ENCODE measurements around the gene TP53TG5. TPM values are rescaled to one million over a fixed set of nuclear protein-coding genes. Genes with fewer than 3 reads are reported as not detected.
A peak's percentile ranks its signal among the peaks of the same experiment; 100 is the strongest.

TP53TG5 gene
- not detected for total RNA-seq

GRCh38 chr20:45378191-45378590 lies at the start of gene TP53TG5:
TSS of gene TP53TG5 (minus strand) at chr20:45378325. CDS start at chr20:45378236, 89 bp downstream.
- WGBS, 2 donors = 81 to 82% methylated on average over 1 of the region's 1 CpG
- H3K4me3 ChIP-seq (ENCODE audit: low read depth, poor library complexity, severe bottlenecking) = no peak within 1 kb of the TSS
- intact Hi-C loops (cut with DNase I; ENCODE audit: low total_unique reads) = no loop called here
- peak in 1 of 2 donors; percentile 29 for DNase-seq (ENCODE audit: low spot score in 2 of 2)
- TF ChIP-seq CTCF (IDR thresholded peaks at IDR 0.05) (no peak), POLR2A (IDR thresholded peaks at IDR 0.05) (no peak)

GRCh38 chr20:45427236-45428149 lies 49.4 kb upstream of the TP53TG5 start:
- intact Hi-C loops (cut with DNase I; ENCODE audit: low total_unique reads) = no loop called here
- no peak overlapping the region for H3K4me3 ChIP-seq (ENCODE audit: low read depth, poor library complexity, severe bottlenecking)
- no peak for DNase-seq (ENCODE audit: low spot score in 2 of 2)
- TF ChIP-seq POLR2A (IDR thresholded peaks at IDR 0.05) = no peak
- no peak for TF ChIP-seq CTCF (IDR thresholded peaks at IDR 0.05)
- 70 to 77% methylated on average over 14 of the region's 14 CpGs for WGBS, 2 donors

GRCh38 chr20:45426320-45427016 lies 48.3 kb upstream of the TP53TG5 start:
- intact Hi-C loops (cut with DNase I; ENCODE audit: low total_unique reads) = no loop called here
- TF ChIP-seq POLR2A (IDR thresholded peaks at IDR 0.05) (no peak), CTCF (IDR thresholded peaks at IDR 0.05) (no peak)
- DNase-seq (ENCODE audit: low spot score in 2 of 2) = no peak

GRCh38 chr20:45425561-45425960 lies 47.4 kb upstream of the TP53TG5 start:
- 95 to 97% methylated on average over 17 of the region's 17 CpGs for WGBS, 2 donors
- DNase-seq (ENCODE audit: low spot score in 2 of 2) = no peak
- no peak for TF ChIP-seq CTCF (IDR thresholded peaks at IDR 0.05)
- TF ChIP-seq POLR2A (IDR thresholded peaks at IDR 0.05) = no peak
- no peak overlapping the region for H3K4me3 ChIP-seq (ENCODE audit: low read depth, poor library complexity, severe bottlenecking)
- intact Hi-C loops (cut with DNase I; ENCODE audit: low total_unique reads) = no loop called here

More at GRCh38 chr20:45426320-45427016, 48.3 kb upstream of the TP53TG5 start:
- WGBS, 2 donors = 67 to 68% methylated on average over 5 of the region's 5 CpGs
- H3K4me3 ChIP-seq (ENCODE audit: low read depth, poor library complexity, severe bottlenecking) = no peak overlapping the region

GRCh38 chr20:45423700-45424099 lies 45.6 kb upstream of the TP53TG5 start:
- DNase-seq (ENCODE audit: low spot score in 2 of 2) = no peak
- intact Hi-C loops (cut with DNase I; ENCODE audit: low total_unique reads) = no loop called here
- TF ChIP-seq CTCF (IDR thresholded peaks at IDR 0.05) (no peak), POLR2A (IDR thresholded peaks at IDR 0.05) (no peak)
- 85 to 94% methylated on average over 2 of the region's 2 CpGs for WGBS, 2 donors
- H3K4me3 ChIP-seq (ENCODE audit: low read depth, poor library complexity, severe bottlenecking) = no peak overlapping the region

Data from lower leg skin (tissue), 4 donors.